ENCODE measurements around the gene CA9.
A peak's percentile ranks its signal among the peaks of the same experiment; 100 is the strongest.

The CA9 gene

DNA sequence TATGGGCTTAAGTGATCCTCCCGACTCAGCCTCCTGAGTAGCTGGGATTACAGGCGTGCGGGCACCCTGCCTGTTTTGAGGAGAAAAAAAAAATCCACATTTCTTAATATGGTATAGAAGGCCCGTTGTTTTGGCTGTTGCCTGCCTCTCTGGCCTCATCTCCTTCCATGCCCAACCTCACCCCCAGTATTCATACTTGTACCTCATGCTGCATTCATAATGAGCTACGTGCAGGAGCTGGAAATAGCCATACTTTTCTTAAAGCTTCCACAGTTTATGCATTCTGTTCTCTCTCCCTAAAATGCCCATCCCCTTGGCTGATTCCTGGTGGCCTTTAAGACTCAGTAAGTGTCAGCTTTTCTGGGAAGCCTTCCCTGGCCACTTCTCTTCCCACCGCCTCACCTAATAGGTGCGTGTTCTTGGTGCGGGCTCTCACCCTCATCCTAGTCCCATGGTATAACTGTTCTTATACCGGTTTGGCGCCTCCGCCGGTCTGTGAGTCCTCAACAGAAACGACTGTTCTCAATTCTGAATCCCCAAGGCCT is 18.1 kb downstream of the CA9 start:
- no peak for DNase-seq

DNA sequence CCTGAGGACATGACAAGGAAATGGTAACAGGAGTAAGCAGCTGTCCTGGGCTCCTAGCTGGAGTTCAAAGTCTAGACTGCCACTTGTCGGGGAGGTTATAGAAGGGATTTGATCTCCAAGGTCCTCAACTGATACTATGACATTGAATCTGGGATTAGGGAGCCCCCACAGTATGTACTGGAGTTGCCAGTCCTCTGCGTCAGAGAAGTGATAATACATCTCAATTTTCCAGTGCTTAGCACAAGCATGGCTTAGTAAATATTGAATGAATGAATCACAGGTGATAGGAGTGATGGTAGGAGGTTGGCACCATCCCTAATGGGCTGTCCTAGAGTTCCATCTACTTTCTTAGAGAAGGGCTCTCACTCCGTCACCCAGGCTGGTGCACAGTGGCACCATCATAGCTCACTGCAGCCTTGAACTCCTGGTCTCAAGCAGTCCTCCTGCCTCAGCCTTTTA is 22.2 kb downstream of the CA9 start:
- no peak for DNase-seq

DNA sequence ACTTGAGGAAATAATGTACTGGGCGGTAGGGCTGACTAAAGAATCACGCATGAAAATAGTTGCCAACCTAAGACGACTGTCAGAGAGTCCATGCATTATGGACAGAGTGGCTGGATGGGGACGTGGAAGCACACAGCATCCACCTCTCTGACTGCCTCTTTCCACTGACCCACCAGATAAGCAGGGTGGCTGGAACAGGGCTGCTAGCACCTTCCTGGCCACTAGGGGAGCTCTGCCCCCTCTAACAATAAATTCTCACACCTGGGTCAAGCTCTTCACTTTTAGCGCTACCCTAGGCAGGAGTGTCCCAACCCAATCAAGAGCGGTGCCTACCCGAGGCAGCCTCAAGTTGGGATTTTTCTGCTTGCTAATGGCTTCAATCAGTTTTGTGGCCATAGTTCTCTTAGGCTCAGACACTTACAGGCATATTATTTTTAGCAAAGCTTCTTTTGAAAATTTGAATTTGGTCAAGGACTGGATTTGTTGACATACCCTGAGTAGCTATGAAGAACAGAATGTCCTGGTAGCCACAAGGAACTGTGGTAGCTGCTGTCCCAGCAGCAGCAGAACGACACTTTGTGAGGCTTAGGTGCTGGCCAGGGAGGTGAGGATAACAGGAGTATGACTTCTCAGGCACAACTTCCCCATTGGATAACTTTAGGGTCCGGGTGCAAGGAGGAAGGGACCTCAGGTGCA is 22.9 kb downstream of the CA9 start:
- DNase-seq: peak; percentile 72 to 74

DNA sequence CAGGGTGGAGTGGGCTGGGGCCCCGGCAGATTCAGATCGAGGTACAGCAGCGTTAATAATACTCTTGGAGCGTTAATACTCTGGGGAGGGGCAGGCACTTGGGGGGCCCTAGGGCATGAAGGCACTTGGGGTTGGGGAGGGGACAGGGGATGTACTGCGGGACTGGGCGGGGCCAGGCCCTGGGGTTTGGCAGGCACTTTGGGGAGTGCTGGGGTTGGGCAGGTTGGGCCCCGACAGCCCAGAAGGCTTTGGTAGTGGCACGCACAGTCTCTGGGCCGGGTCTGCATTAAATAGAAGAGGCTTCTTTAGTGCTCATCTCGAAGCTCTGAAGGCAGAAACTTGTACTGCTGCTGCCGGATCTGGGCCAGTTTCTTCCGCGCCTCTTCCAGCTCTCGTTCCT is 23.8 kb downstream of the CA9 start:
- no peak for DNase-seq

DNA sequence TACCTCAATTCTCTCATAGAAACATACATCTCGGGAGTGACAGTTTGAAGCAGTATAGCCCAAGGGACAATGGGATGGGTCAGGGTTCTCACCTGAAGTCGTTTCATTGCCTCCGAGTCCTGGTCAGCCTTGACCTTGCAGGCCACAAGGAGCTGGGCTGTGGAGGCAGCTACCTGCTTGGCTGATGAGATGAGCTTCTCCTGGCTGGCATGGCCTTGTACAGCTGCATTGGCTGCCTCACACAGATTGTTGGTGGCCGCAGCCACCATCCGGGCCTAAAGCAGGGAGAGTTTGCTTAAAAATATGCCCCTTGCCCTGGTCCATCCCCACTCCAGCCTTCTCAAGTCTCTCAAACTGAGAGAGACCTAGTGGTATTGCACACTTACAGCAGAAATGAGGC is 24.5 kb downstream of the CA9 start:
- DNase-seq: no peak

DNA sequence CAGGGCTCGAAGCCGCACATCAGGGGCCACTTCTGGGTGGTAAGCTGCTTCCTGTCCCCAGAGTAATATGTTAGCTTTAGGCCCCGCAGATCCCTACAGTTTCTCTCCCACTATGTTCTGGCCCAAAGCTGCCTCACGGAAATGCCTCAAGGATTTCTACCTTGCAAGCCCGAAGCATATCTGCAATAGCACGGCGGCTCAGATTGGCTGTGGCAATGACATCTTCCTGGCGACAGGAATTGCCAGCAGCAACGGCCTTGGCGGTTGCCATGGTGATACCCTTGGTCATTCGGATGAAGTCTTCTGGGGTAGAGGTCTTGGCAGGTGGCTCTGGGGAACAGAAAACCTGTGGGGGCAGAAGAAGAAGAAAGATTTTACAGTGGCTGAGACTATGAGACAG is 26.3 kb downstream of the CA9 start:
- no peak for DNase-seq

DNA sequence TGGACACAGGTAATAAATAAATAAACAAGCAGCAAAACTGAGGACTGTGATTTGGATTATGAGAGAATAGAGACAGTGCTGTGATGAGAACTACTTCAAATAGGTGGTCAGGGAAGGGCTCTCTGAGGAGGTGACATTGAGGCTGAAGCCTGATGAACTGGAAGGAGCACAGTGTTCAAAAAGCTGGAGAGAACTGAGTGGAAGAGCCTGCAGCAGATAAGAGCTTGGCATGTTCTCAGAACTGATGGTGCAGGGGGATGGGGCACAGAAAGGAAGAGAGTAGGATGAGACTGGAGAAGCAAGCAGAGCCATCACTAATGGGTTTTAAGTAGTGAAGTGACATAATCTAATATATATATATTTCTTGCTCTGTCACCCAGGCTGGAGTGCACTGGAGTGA is 27.2 kb downstream of the CA9 start:
- no peak for DNase-seq

DNA sequence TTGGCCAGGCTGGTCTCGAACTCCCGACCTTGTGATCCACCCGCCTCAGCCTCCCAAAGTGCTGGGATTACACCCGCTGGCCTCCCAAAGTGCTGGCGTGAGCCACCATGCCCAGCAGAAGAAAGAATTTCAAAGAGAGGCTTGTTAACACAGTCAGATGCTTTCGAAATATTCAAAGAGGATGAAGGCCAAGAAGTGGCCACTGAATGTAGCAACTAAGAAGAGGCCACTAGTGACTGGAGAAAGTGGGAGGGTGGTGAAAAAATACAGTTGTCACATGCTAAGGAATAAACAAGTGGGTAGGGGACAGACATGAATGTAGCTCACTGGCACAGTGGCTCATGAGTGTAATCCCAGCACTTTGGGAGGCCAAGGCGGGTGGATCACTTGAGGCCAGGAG is 29.0 kb downstream of the CA9 start:
- no peak for DNase-seq

DNA sequence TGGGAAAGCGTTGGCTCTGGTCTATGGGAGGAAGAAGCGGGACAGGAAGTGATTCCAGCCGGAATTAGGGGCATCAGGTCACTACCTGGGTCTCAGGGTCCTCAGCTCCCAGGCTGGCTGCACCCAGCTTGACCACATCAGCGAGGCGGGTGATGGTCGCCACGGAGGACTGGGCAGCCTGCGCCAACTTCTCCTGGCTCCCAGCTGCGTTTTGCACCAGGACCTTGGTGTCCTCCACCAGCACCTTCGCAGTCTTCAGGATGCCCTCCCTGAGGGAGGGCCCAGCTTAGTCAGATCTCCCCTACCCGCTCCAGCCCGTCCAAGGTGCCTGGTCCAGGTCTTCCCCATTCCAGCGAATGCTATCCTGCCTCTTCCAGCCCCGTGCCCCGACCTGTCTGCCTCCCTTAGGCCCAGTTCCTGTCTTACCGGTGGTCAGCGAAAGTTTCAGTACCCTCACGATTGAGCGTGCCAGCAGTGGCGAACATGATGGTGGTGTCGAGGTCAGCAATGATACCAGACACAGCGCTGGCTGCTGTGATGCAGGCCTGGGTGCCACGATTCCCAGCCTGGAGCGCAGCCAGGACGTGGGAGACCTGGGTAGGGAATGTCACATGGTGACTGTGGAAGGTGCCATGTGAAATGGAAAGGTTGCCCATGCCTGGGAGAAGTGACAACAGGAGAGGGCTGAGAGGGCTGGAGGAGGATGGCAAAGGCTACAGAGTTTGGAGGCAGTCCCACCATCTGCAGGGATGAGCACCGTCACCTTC is 30.4 kb downstream of the CA9 start:
- DNase-seq: no peak

DNA sequence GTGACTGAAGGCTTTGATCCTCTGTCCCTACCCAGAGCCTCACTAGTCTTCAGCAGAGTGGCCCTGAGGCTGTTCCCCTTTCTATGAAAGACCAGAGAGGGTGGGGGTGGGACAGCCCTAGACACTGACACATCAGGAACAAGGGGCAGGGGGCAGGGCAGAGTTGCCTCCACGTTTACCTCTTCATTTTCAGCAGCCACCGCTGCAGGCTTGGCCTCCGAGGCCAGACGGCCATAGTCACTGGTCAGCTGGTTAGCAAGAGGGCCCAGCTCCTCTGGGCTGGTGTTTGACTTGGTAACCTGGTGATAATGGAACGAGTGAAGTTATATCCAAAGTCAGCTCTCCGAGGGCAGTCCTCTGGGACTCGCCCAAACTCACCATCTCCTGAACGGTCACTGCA is 31.6 kb downstream of the CA9 start:
- DNase-seq: no peak

DNA sequence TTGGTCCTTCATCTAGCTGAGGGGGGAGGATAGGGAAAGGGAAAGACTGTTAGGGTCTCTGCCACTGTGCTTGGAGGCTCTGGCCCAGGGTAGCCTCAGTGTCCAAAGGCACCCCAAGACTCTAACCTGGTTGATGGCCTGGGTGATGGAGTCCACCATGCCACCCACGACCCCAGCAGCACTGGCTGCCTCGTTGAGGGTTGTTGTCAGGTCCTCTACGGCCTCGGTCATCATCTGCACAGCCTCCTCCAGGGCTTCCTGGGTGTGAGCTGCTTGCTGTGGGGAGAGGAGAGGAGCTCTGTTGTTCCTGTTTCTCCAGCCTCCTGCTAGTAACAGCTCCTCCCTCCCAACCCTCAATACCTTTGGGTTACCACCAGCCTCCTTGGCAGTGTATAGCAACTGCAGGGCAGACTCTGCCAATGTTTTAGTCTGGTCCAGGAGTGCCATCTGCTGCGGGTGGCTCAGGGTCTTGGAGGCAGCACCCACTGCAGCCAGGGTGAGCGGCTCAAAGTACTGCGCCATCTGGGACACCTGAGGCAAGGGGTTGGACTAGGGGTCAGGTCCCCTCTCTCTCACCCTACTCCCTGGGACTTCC is 32.2 kb downstream of the CA9 start:
- DNase-seq: no peak

DNA sequence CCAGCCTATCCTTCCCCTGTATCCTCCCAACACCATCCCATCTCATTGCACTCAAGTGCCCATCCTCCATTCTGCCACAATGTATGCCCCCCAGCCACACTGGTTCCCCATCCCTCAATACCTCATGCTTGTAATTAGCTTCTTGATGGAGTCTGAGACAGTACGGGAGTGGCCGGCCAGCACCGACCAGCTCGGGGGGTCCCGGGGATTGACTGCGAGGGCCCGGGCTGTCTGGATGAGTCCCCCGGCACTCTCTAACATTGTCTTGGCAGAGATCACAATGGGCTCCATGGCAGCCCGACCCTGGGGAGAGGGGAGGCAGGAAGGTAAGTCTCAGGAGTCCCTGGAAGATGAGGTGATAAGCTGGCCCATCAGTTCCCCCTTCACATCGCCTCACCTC is 33.2 kb downstream of the CA9 start:
- DNase-seq: no peak

DNA sequence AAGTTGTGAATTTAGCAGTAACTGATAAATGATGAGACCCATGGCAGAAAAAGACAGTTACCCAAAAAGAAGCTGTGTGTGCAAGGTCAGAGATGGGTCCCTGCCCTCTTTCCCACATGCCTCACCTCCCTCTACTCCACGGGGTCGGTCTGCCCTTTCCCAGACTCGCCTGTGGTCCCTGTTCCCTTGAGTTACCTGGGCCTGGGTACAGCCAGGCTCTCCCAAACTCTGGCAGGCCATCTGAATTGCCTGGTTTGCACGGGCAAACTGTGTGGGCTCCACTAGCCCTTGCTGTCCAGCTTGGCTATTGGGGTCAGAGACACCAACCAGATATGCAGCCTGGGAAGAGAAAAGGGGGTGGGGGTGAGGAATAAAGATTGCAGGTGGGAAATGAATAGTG is 34.4 kb downstream of the CA9 start:
- DNase-seq: no peak

DNA sequence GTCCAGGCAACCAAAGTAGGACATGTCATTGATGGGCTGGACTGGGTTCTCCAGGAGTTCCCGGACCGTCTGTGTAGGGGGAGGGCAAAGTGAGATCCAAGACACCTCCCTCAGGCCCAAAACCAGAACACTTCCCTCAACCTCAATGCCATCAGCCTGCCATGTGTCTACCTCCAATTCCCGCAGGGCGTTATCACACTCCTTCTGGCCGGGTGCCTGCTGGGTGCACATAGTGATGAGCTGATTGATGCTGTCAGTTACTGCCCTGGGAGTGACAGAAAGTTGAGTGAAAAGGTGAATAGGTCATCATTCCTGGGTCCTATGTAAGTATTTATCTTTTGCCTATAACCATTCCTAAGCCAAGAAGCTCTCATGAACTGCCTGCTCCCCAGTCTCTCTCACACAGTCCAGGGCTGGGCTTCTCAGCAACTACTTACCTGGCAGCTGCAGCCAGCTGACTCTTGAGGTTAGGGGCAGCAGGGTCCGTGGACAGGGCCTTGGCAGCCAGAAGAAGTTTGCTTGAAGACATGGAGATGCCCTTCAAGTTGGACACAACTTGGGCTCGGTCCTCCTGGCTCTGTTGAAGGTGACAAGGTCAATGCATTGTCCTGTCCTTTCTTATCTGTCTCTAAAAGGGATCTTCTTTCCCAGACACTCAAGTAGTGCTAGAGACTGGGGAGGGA is 37.2 kb downstream of the CA9 start:
- DNase-seq: no peak

DNA sequence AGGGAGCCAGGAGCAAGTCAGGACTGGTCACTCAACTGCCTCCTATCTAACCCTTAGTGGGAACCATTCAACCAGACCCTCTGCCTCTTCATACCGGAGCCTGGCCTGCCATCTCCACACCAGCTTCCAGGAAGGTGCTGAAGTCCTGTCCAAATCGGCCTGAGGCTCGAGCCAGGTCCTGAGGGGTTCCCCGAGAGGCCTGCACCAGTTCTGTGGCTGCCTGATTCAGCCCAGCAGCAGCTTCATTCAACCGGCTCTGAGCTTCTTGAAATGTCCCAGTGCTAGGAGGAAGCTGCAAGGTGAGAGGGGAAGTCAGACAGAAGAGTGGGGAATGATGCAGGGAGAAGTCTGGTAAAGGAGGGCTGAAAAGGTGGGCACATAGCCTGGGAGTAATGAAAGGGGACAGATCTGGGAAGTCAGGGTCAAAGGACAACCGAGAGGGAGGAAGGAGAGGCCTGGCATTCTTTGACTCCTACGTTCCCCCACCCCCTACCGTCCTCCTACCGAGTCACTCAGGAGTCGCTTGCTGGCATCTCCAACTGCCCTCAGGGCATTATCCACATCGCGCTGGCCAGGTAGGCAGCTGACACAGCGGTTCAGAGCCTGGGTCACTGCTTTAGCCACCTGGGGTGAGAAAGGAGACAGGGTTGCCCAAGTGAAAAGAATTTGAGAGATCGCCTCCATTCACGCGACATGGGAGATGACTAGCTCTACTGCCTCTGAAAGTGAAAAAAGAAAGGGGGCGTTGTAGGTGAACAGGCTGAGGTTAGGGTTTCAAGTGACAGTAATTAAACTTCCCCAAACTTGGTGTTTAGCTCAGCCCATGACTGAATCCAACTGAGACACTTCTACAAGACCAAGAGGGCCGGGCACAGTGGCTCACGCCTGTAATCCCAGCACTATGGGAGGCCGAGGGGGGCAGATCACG is 38.0 kb downstream of the CA9 start:
- DNase-seq: no peak

DNA sequence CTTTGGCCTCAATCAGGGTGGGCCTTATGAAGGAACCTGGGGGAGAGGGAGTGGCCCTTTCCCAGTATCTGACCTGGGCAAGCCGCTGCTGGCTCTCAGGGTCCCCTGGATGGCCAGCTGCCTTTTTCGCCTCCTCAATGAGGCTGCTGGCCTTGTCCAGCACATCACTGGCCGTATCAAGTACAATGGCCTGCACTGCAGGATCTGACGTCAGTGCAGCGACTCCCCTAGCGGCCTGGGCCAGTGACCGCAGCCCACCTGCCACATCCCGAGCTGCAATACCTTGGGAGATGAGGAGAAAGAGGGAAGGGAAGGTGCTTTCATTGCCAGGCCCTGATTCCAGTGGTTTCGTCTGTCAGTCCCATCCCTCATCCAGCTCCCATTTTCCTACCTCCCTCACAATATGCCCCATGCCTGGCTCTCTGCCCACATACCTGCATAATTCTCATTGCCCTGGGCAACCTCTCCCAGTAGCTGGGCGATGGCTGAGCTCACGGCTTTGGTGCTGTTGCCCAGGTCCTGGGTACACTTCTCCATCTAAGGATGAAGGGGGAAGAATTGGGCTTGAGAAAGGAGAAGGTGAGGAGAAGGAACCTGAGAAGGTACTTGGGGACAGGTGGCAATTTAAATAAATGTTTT is 39.2 kb downstream of the CA9 start:
- DNase-seq: no peak

DNA sequence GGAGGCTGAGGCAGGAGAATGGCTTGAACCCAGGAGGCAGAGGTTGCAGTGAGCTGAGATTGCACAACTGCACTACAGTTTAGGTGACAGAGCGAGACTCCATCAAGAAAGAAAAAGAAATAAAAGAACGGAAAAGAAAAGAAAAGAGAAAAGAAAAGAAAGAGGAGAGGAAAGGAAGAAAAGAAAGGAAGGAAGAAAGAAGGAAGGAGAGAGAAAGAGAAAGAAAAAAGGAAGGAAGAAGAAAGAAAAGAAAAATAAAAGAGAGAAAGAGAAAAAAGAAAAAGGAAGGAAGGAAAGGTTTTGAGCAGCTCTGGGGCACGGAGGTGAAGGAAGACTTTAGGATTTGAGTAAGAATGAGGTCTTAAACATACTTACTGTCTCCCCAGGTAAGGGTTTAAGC is 39.9 kb downstream of the CA9 start:
- no peak for DNase-seq

DNA sequence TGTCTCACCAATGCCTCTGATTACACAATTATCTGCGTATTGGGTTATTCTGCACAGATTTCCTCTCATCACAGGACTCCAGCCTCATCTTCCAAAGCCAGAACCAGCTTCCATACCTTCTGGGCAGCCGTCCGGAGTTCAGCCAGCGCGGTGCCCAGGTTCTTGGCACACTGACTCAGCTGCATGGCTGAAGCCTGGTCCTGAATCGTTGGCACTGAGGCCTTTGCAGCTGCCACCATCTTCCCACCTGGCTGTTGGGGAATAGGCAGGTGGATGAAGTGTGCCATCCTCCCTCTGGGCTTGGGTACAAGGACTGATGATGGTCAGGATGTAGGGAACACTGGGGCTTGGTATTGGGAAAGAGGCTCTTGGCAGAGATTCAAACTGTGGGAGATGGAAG is 40.4 kb downstream of the CA9 start:
- DNase-seq: no peak

DNA sequence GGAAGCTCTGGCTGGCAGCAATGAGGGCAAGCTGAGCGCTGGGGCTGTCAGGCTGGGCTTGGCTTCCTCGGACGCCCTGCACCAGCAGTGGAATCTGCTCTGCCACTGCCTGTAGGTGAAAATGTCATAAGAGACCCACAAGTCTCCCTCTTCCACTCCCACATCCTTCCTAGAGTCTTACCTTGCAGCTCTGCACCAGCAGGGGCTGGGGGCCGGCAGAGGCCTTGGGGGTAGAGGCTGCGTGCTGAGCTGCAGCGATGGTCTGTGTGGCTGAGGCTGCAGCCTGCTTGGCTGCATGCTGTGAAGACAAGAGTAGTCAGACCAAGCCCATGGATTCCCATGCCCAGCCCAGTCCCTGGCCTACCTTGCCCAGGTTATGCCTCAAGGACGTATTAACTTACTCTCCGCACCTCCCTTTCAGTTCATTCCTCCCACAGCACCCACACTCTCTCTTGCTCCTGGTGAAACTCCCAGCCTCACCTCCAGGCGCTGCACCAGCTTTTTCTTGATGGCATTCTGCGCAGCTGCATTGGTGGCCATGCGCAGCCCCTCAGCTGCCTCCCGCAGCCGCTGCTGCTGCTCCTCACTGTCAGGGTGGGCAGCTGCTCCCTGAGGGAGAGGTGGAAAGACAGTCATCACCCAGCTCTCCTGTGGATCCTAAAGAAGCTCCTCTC is 41.0 kb downstream of the CA9 start:
- no peak for DNase-seq

DNA sequence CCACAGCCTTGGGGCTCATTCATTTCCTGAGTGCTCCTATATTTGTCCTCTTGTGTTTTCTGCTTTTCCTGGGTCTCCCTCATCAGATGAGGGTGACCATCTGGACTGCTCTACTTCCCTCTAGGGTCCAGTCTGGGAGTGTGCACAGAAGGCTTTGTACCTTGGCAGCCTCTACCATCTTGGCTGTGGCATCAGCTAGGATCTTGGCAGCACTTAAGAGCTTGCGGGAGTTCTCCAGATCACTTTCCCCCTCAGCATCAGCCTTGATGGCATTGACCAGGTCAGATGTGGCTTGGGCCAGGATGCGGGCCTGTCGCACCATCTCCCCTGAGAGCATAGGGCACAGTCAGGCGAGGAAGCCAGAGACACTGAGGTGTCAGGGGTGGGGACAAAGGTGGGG is 42.5 kb downstream of the CA9 start:
- DNase-seq: no peak

All from activated T-cell treated with anti-CD3 and anti-CD28 coated beads, Interleukin-2, amount 50 U/mL, for 48 hours (primary cell).